ENCODE measurements around the gene FAM13C. TPM values are rescaled to one million over a fixed set of nuclear protein-coding genes. Genes with fewer than 3 reads are reported as not detected.

Gene FAM13C
- total and polyA plus RNA-seq, 7 donors = 1.0 to 31.7 (median 13.1) TPM

DNA sequence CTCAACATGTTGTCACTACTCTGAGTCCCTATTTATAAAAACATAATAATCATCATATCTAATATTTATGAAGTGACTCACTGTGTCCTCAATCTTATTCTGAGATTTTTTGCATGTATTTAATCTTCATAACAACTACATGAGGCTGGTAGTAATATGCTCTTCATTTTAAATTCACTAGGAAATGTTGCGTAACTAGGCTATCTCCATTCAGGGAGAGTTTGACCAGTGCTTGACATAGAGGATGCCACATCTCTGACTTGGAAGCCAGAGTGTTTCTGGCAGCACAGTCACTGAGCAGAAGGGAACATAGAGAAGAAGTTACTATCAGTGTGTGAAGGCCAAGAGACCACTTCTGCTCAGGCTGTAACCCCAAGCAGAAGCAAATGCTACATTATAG, 88.9 kb downstream of the FAM13C start:
- DNase-seq = no peak
- Histone ChIP-seq H3K4me1 (no peaks in the 10 kb centered on the region), H3K36me3 (ENCODE audit: insufficient read depth in 1 of 2, low read depth in 1 of 2) (peaks cover 0 to 21% of the 10 kb centered on the region in 2 donors), H3K27me3 (ENCODE audit: insufficient read depth in 3 of 3, low read length in 2 of 3) (no peaks in the 10 kb centered on the region), H3K27ac (no peak overlapping the region), H3K9me3 (no peaks in the 10 kb centered on the region), H3K4me3 (no peak overlapping the region)
- intact Hi-C loops (cut with DNase I) = no loop called here
- no peak for TF ChIP-seq CTCF (IDR thresholded peaks at IDR 0.05)
- WGBS, 3 donors = 78 to 97% (median 96%) methylated on average over 1 of the region's 1 CpG
- peak; percentile 43 to 73 (median 66) for ATAC-seq

DNA sequence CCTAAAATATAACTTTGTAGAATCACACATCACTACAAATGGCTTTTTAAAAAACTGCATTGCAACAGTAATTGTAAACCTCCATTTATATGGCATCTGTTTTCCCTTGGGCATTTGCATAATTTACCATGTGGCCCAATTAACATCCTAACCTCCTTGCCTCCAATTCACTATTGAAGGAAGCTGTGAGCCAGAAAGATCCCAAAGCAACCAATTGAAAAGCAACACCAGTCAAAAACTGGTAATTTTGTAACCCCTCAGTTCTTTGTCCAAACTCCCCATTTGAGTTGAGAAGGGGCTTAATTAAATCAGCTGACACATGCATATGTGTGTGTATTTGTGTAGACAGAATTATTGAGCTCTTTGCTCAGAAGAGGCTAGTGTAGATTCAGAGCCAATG, 90.3 kb downstream of the FAM13C start:
- Histone ChIP-seq H3K4me3 (no peak overlapping the region), H3K4me1 (peaks cover 6% of the 10 kb centered on the region), H3K27me3 (ENCODE audit: insufficient read depth in 3 of 3, low read length in 2 of 3) (no peaks in the 10 kb centered on the region), H3K36me3 (ENCODE audit: insufficient read depth in 1 of 2, low read depth in 1 of 2) (peaks cover 0 to 34% of the 10 kb centered on the region in 2 donors), H3K9me3 (no peaks in the 10 kb centered on the region), H3K27ac (no peak overlapping the region)
- ATAC-seq (no peak), DNase-seq (no peak)
- intact Hi-C loops (cut with DNase I) = no loop called here
- no peak for TF ChIP-seq CTCF (IDR thresholded peaks at IDR 0.05)

DNA sequence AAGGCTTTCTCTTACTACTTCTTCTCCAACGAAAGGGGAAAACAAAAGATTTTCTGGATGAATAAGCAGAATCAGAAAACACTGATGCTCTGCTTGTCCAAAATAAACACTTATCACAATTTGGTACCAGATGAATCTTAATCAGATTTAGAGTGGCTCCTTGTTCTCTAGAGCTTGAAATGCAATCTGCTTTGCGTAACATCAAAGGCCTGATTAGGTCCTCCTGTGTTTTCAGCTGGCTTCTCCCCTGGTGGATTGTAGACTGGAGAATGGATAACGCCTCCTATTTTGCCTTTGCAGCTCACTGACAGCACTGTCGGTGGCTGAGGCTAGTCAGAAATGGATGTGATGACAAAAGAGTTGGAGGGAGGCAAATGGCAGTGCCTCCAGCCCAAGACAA, 91.2 kb downstream of the FAM13C start:
- 73 to 89% (median 83%) methylated on average over 4 of the region's 4 CpGs for WGBS, 3 donors
- no peak overlapping the region for H3K4me3 ChIP-seq
- H3K9me3 ChIP-seq = no peaks in the 10 kb centered on the region
- H3K27ac ChIP-seq = no peak overlapping the region
- DNase-seq (no peak), ATAC-seq (no peak)
- peaks cover 15% of the 10 kb centered on the region for H3K4me1 ChIP-seq
- peaks cover 0 to 41% of the 10 kb centered on the region in 2 donors for H3K36me3 ChIP-seq (ENCODE audit: insufficient read depth in 1 of 2, low read depth in 1 of 2)
- TF ChIP-seq CTCF (IDR thresholded peaks at IDR 0.05) = no peak
- H3K27me3 ChIP-seq (ENCODE audit: insufficient read depth in 3 of 3, low read length in 2 of 3) = no peaks in the 10 kb centered on the region
- intact Hi-C loops (cut with DNase I) = no loop called here

DNA sequence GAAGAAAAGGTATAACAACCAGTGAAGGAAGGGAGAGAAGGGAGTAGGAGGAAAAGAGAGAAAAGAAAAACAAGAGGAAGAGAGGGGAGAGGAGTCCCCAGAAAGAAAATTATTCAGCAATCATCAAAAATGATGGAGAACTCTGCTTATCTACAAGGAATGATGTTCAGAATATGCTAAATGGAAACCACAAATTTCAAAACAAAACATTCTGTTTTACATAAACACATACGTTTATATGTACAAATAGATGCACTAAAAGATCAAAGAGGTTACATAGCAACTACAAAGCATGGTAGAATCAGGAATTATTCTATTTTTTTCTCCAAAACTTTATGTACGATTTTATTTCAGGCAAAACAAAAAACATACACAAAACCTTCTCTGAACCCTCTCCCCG, 91.9 kb downstream of the FAM13C start:
- Histone ChIP-seq H3K4me1 (peaks cover 16% of the 10 kb centered on the region), H3K4me3 (no peak overlapping the region), H3K27me3 (ENCODE audit: insufficient read depth in 3 of 3, low read length in 2 of 3) (no peaks in the 10 kb centered on the region), H3K36me3 (ENCODE audit: insufficient read depth in 1 of 2, low read depth in 1 of 2) (peaks cover 0 to 45% of the 10 kb centered on the region in 2 donors), H3K27ac (no peak overlapping the region), H3K9me3 (no peaks in the 10 kb centered on the region)
- 92 to 97% (median 95%) methylated on average over 3 of the region's 3 CpGs for WGBS, 3 donors
- DNase-seq (no peak), ATAC-seq (no peak)
- TF ChIP-seq CTCF (IDR thresholded peaks at IDR 0.05) = no peak
- intact Hi-C loops (cut with DNase I) = no loop called here

GRCh38 chr10:59269651-59270050, 92.7 kb downstream of the FAM13C start:
- no peaks in the 10 kb centered on the region for H3K9me3 ChIP-seq
- H3K27me3 ChIP-seq (ENCODE audit: insufficient read depth in 3 of 3, low read length in 2 of 3) = no peaks in the 10 kb centered on the region
- no peak overlapping the region for H3K27ac ChIP-seq
- WGBS, 3 donors = 93 to 96% (median 93%) methylated on average over 6 of the region's 6 CpGs
- DNase-seq = no peak
- TF ChIP-seq CTCF (IDR thresholded peaks at IDR 0.05) = no peak
- peaks cover 0 to 45% of the 10 kb centered on the region in 2 donors for H3K36me3 ChIP-seq (ENCODE audit: insufficient read depth in 1 of 2, low read depth in 1 of 2)
- peaks cover 16% of the 10 kb centered on the region for H3K4me1 ChIP-seq
- intact Hi-C loops (cut with DNase I) = loop anchor here in 1 of 2 donors (5.0 kb wide), 1 partner anchor 88 kb away; no protein-coding TSS in a partner anchor
- no peak for ATAC-seq
- H3K4me3 ChIP-seq = no peak overlapping the region
